Thymus (tissue), 11 donors: Measurements from ENCODE around the gene LEFTY1. TPM values are rescaled to one million over a fixed set of nuclear protein-coding genes. Genes with fewer than 3 reads are reported as not detected.
"Not testable (repeated sequence)": the region's sequence is repeated elsewhere in the genome, so short reads cannot be mapped to it uniquely, and the experiment has no call there.

Source experiments
- DNase-seq, 9 donors: peaks; one replicate each; pipeline ENCODE4 v3.0.0-alpha.2; 2013; ENCODE audit warnings: low spot score in 9 of 9, low read depth in 6 of 9, missing footprints in 1 of 9
- H3K27ac ChIP-seq, 2 donors: one replicate each; pipeline ENCODE4 v1.5.1; 2013; ENCODE audit warnings: control low read depth in 1 of 2, low read depth in 1 of 2, low read length in 1 of 2, mild to moderate bottlenecking in 1 of 2, moderate library complexity in 1 of 2
- H3K27me3 ChIP-seq, 2 donors: one replicate each; pipeline ENCODE4 v1.5.1; 2013; ENCODE audit warnings: low read length in 1 of 2; ENCODE audit not compliant: control insufficient read depth in 2 of 2, insufficient read depth in 1 of 2
- H3K36me3 ChIP-seq, 2 donors: one replicate each; pipeline ENCODE4 v1.5.1; 2013; ENCODE audit warnings: low read length in 1 of 2, mild to moderate bottlenecking in 1 of 2, moderate library complexity in 1 of 2; ENCODE audit not compliant: control insufficient read depth in 2 of 2, insufficient read depth in 2 of 2
- H3K4me1 ChIP-seq, 2 donors: one replicate each; pipeline ENCODE4 v1.5.1; 2013; ENCODE audit warnings: low read length in 2 of 2; ENCODE audit not compliant: control insufficient read depth in 2 of 2, insufficient read depth in 2 of 2
- H3K4me3 ChIP-seq, 2 donors: one replicate each; pipeline ENCODE4 v1.5.1; 2013; ENCODE audit warnings: low read length in 2 of 2, control low read depth in 1 of 2, mild to moderate bottlenecking in 1 of 2
- H3K9me3 ChIP-seq, 2 donors: one replicate each; pipeline ENCODE4 v1.5.1; 2013; ENCODE audit warnings: low read length in 1 of 2, mild to moderate bottlenecking in 1 of 2; ENCODE audit not compliant: control insufficient read depth in 2 of 2, insufficient read depth in 1 of 2
- WGBS: extraction: QIAGEN DNeasy Blood & Tissue Kit; methylation state at CpG from one replicate; pipeline ENCODE4 v1.1.7; 2013; 5-methylcytosine and 5-hydroxymethylcytosine counted together
- polyA plus RNA-seq: library from polyadenylated mRNA; stranded (reverse); fragments of 200-250 nt; gene quantifications from one replicate; pipeline ENCODE4 v1.2.3, GENCODE V29; 2013
- total RNA-seq: library from RNA; stranded (reverse); fragments of 120-200 nt; gene quantifications from one replicate; pipeline ENCODE4 v1.2.4, GENCODE V29; 2013
- donor health status: healthy.

LEFTY1 gene
- total and polyA plus RNA-seq, 2 donors: 0.47 to 1.2 TPM

DNA sequence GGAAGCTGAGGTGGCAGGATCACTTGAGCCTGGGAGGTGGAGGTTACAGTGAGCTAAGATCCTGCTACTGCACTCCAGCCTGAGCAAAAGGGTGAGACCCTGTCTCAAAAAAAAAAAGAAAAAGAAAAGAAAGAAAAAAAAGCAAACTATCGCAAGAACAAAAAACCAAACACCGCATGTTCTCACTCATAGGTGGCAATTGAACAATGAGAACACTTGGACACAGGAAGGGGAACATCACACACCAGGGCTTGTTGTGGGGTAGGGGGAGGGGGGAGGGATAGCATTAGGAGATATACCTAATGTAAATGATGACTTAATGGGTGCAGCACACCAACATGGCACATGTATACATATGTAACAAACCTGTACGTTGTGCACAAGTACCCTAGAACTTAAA, 40.5 kb upstream of the LEFTY1 start:
- H3K27me3 ChIP-seq, H3K9me3 ChIP-seq, H3K36me3 ChIP-seq, H3K27ac ChIP-seq, H3K4me3 ChIP-seq, DNase-seq: not testable (repeated sequence)
- peaks cover 2 to 25% of the 10 kb centered on the region in 2 donors for H3K4me1 ChIP-seq
- 94% methylated on average over 3 of the region's 3 CpGs for WGBS

DNA sequence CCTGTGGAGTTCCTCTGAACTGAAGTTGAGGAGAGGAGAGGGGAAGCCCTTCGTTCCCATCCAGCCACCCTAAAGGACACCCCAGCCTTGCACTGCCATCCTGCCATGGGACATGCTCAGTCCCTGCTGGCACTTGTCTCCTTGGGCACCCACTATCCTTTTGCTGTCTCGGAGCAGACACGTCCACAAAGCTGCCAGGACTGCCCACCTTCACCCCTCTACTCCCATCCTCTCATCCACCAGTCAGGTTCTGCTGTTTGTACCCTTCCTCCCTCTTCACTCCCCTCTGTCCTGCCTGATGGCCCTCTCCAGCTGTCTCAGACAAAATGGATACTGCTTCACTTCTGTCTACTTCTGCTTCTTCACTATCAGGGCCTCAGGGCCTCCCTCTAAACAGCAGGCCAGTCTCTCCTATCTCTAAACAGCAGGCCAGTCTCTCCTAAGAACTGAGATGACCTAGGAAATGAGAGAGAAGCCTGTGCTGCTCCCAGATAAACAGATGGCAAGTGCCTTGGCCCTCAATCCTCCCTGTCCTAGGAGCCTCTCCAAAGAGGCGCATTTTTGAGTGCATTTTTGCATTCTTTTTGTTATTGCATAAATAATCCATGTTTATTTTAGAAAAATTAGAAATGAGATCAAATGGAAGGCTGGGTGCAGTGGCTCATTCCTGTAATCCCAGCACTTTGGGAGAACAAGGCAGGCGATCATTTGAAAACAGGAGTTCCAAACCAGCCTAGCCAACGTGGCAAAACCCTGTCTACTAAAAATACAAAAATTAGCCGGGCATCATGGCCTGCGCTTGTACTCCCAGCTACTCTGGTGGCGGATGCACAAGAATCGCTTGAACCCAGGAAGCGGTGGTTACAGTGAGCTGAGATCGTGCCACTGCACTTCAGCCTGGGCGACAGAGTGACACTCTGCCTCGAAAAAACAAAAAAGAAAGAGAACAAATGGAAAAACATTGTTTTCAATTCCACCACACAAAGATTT, 39.5 kb upstream of the LEFTY1 start:
- Histone ChIP-seq H3K36me3 (no peaks in the 10 kb centered on the region), H3K27me3 (no peaks in the 10 kb centered on the region), H3K9me3 (no peaks in the 10 kb centered on the region), H3K27ac (peak overlapping the region in 1 of 2 donors; percentile 57), H3K4me3 (no peak overlapping the region), H3K4me1 (peaks cover 2 to 26% of the 10 kb centered on the region in 2 donors)
- peak in 1 of 9 donors; percentile 49 for DNase-seq
- 90% methylated on average over 14 of the region's 14 CpGs for WGBS

DNA sequence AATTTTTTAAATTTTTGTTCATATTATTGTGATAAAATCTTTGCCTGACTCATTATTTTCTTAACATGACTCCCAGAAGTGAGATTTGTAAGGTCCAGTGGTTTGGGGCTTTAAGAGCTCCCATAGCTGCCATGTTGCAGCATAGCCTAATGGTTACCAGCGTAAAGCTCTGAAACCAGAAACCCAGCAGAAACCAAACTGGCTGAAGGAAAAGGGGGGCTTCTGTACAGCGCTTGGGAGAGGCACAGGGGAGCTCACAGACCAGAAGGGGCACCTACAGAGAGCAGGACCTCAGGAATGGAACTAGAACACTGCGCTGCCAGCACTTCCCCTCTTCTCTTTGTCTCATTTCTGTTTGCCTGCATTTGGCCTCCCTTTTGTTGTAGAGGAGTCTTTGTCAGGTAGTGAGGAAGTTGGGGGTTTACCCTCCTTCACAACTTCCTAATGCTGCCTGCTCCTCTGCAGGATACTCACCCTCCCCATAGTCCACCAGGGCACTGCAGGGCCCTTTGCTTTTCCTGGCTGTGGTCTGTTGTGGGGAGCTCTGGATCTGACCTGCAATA, 37.7 kb upstream of the LEFTY1 start:
- peaks cover 7 to 41% of the 10 kb centered on the region in 2 donors for H3K4me1 ChIP-seq
- H3K27me3 ChIP-seq: no peaks in the 10 kb centered on the region
- no peak overlapping the region for H3K27ac ChIP-seq
- H3K9me3 ChIP-seq: no peaks in the 10 kb centered on the region
- H3K36me3 ChIP-seq: peaks cover 10 to 11% of the 10 kb centered on the region in 2 donors
- peak in 1 of 9 donors; percentile 29 for DNase-seq
- 85% methylated on average over 3 of the region's 3 CpGs for WGBS
- no peak overlapping the region for H3K4me3 ChIP-seq

DNA sequence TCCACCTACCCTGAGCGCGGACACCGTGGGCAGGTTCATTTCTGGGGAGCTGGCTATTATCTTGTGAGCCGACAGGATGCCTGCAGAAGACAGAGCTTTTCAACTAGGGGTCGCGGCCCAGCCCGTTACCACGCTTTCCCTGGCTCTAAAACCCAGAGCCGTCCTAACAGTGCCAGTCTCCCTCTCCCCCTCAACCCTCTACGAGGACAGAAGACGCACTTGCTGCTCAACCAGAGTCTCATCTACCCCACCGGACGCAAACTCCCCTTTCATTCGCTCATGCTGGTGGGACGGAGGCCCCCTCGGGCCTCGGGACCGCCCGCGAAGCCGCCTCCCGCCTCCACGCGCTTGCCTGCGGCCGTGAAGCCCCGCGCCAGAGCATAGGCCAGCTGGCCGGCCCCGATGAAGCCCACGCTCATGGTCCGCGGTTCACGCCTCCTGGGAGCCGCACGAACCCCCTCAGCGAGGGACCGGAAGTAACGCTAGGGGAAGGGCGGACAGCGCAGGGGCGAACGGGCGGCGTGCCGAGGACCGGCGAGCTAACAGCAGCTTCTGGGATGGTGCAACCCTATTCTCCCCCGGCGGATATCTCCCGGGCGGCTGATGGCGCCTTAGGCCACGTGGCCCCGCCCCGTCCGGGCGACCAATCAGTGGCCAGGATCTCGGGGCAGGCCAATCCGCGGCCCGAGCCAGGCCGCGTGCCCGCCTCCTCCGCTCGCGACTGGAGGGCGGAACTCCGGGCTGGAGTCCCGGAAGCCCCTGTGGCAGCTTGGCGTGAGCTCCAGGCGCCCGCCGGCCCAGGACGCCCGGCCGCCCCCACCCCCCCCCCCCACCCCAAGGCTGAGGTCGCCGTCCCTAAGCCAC, 35.0 kb upstream of the LEFTY1 start, which contains the start of gene PYCR2:
TSS of gene PYCR2 (minus strand) at position 559 of the 864 bp plus-strand sequence. CDS start at position 419, 140 bp downstream.
- peak within 1 kb of the TSS; percentile 82 to 91 for H3K27ac ChIP-seq
- H3K4me1 ChIP-seq: peaks cover 7 to 38% of the 10 kb centered on the region in 2 donors
- peaks cover 30 to 33% of the 10 kb centered on the region in 2 donors for H3K36me3 ChIP-seq
- H3K9me3 ChIP-seq: no peaks in the 10 kb centered on the region
- H3K4me3 ChIP-seq: peak within 1 kb of the TSS; percentile 80 to 99
- WGBS: under 1% methylated on average over 80 of the region's 80 CpGs
- DNase-seq: peak; percentile 77 to 97 (median 91)
- H3K27me3 ChIP-seq: no peaks in the 10 kb centered on the region

DNA sequence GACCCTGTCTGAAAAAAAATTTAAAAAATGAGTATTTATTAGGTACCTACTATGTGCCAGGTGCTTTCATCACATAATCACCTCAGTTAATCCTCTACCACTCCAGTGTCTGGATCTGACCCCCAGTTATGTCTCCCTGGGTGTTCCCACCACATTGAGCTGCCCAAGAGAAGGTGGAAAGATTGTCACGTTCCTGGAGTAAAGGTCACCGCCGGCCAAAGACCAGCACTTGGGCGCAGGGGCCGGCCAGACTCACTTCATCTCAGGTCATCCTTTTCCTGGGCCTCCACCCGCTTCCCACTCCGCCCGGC, 34.4 kb upstream of the LEFTY1 start:
- H3K27me3 ChIP-seq: no peaks in the 10 kb centered on the region
- no peak for DNase-seq
- 4% methylated on average over 8 of the region's 8 CpGs for WGBS
- peaks cover 33 to 36% of the 10 kb centered on the region in 2 donors for H3K36me3 ChIP-seq
- H3K4me3 ChIP-seq: peak overlapping the region; percentile 80 to 99
- H3K4me1 ChIP-seq: peaks cover 7 to 32% of the 10 kb centered on the region in 2 donors
- H3K9me3 ChIP-seq: no peaks in the 10 kb centered on the region
- H3K27ac ChIP-seq: peak overlapping the region in 1 of 2 donors; percentile 91

DNA sequence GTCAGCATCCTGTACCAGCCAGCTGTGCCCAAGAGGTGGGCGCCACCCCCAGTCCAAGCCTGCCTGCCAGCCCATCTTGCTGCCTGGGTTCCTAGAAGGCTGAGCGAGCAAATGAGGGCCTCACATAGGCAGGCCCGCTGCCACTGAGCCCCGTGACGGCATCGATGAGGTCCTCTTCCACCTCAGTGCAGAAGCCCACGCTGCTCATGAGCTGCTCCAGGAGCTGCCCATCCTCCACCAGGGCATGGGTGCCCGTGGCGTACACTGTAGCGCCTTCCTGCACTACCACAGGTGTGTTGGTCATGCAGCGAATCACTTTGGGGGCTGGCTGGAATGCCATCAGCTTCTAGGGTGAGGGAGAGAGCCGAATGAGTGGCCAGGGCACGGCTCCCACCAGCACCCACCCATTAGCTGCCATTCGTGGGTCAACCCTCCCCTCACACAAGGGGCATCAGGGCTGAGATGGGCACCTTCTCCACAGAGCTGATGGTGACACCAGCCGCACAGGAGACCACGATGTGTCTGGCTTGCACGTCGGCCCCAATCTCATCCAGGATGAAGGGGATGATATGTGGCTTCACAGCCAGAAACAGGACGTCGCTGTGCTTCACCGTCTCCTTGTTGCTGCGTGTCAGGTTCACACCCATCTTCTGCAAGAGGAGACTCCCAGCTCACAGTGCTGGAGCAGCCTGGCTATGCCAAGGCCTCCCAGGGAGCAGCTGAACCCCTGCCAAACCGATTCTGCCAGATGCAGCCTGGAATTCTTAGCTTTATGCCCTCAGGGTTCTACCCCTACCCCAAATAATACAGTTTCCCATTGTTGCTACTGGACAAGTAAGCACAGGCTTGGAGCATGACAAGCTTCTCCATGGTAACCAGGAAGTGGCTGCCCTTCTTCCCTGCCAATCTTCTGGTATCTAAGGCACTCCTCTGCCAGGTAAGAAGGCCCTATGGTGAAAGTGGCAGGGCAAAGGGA, 33.1 kb upstream of the LEFTY1 start:
- no peaks in the 10 kb centered on the region for H3K9me3 ChIP-seq
- DNase-seq: no peak
- H3K4me3 ChIP-seq: no peak overlapping the region
- no peaks in the 10 kb centered on the region for H3K27me3 ChIP-seq
- no peak overlapping the region for H3K27ac ChIP-seq
- peaks cover 7 to 25% of the 10 kb centered on the region in 2 donors for H3K4me1 ChIP-seq
- WGBS: 96% methylated on average over 23 of the region's 23 CpGs
- H3K36me3 ChIP-seq: peaks cover 37 to 41% of the 10 kb centered on the region in 2 donors

DNA sequence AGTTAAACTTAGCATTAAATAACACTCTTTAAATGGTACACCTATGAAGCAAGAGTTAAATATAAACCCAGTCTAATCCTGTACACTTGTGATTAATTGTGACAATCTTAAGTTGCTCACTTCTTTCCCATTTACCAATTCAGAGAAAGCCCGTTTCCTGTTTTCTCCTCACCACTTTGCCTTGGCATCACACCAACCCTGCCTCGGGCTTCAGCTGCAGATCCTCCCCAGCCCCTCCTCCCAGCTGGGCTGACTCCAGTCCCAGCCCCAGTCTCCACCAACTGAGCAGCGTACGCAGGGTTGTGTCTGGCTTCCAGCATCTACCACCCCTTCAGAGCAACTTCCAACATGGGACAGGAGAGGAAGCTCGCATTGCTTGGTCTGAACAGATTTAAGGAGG, 31.0 kb upstream of the LEFTY1 start:
- no peak for DNase-seq
- Histone ChIP-seq H3K9me3 (no peaks in the 10 kb centered on the region), H3K27ac (no peak overlapping the region), H3K4me3 (no peak overlapping the region), H3K36me3 (peaks cover 47 to 48% of the 10 kb centered on the region in 2 donors), H3K27me3 (no peaks in the 10 kb centered on the region), H3K4me1 (peaks cover 7 to 19% of the 10 kb centered on the region in 2 donors)
- WGBS: 19% methylated on average over 5 of the region's 5 CpGs

DNA sequence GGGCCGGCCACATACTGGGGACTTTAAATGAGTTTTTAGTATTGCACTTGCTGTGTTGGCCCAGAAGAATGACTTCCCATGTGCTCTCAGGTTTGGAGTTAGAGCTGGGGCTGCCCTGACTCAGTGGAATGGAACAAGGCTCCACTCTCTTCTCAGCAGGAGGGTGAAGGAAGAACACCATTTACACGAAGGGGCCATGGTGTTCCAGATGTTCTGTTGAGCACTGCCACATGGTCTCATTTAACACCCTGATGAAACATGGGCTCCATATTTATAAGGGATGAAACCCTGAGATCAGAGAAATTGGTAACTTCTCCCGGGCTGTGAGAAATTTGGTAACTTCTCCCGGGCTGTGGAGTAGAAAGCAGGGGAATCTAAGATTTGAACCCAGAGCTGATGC, 29.3 kb upstream of the LEFTY1 start:
- Histone ChIP-seq H3K27ac (no peak overlapping the region), H3K4me3 (no peak overlapping the region), H3K27me3 (no peaks in the 10 kb centered on the region), H3K9me3 (no peaks in the 10 kb centered on the region), H3K4me1 (peaks cover 5 to 13% of the 10 kb centered on the region in 2 donors), H3K36me3 (peaks cover 47 to 51% of the 10 kb centered on the region in 2 donors)
- 98% methylated on average over 4 of the region's 4 CpGs for WGBS
- no peak for DNase-seq
